Natural killer cell (primary cell): Measurements from ENCODE around the gene SIK3. TPM values are rescaled to one million over a fixed set of nuclear protein-coding genes. Genes with fewer than 3 reads are reported as not detected.

ENCODE experiments used
- ATAC-seq, 3 donors: fragments of 150-1000 bp in 2 of 3; fragments of 200-7000 bp in 1 of 3; cut with Tn5 transposase; 1 replicate in 1 of 3; 2 replicates in 2 of 3; pipeline ENCODE4 v1.10.0; 2021; ENCODE audit warnings: mild to moderate bottlenecking in 2 of 3, moderate library complexity in 2 of 3
- DNase-seq, 2 donors: peaks; one replicate each; pipeline versions ENCODE4 v3.0.0 to v3.0.0-alpha.2; 2013 to 2021; ENCODE audit warnings: mixed read lengths in 1 of 2
- H3K27ac ChIP-seq: one replicate; pipeline ENCODE4 v1.5.1; 2013; ENCODE audit warnings: mild to moderate bottlenecking, low read length
- H3K27me3 ChIP-seq: one replicate; pipeline ENCODE4 v1.6.1; 2013; ENCODE audit warnings: low read length; ENCODE audit not compliant: control insufficient read depth, insufficient read depth
- H3K36me3 ChIP-seq: one replicate; pipeline ENCODE4 v1.6.1; 2013; ENCODE audit warnings: low read length; ENCODE audit not compliant: control insufficient read depth, insufficient read depth
- H3K4me1 ChIP-seq: one replicate; pipeline ENCODE4 v1.6.1; 2013; ENCODE audit warnings: low read length; ENCODE audit not compliant: control insufficient read depth, insufficient read depth
- H3K4me3 ChIP-seq: one replicate; pipeline ENCODE4 v1.5.1; 2013; ENCODE audit warnings: low read length
- H3K9me3 ChIP-seq: one replicate; pipeline ENCODE4 v1.6.1; 2013; ENCODE audit warnings: low read length; ENCODE audit not compliant: control insufficient read depth, insufficient read depth
- H3K27ac Mint-ChIP-seq, 2 donors: one replicate each; pipeline ENCODE4 v1.8.0; 2022; ENCODE audit warnings: mild to moderate bottlenecking in 2 of 2, mixed read lengths in 2 of 2, moderate library complexity in 1 of 2
- H3K27me3 Mint-ChIP-seq, 2 donors: one replicate each; pipeline ENCODE4 v1.8.0; 2022; ENCODE audit warnings: low read depth in 2 of 2, mixed read lengths in 2 of 2
- H3K36me3 Mint-ChIP-seq: one replicate; pipeline ENCODE4 v1.8.0; 2022; ENCODE audit warnings: mixed read lengths
- H3K4me1 Mint-ChIP-seq, 2 donors: one replicate each; pipeline ENCODE4 v1.8.0; 2022; ENCODE audit warnings: mixed read lengths in 2 of 2
- H3K4me3 Mint-ChIP-seq: one replicate; pipeline ENCODE4 v1.8.0; 2022; ENCODE audit warnings: mild to moderate bottlenecking, moderate library complexity, mixed read lengths
- H3K9me3 Mint-ChIP-seq, 2 donors: one replicate each; pipeline ENCODE4 v1.8.0; 2022; ENCODE audit warnings: mixed read lengths in 2 of 2
- CTCF ChIP-seq: fragments of 200-600 bp; IDR thresholded peaks from one replicate; pipeline ENCODE4 v1.8.0; 2022; ENCODE audit warnings: antibody characterized with exemption
- WGBS: methylation state at CpG from one replicate; pipeline ENCODE4 v1.1.7; 2013; ENCODE audit warnings: missing lambda C conversion rate; ENCODE audit not compliant: insufficient coverage; 5-methylcytosine and 5-hydroxymethylcytosine counted together
- intact Hi-C: fragments of 100-400 bp; cut with micrococcal nuclease; formaldehyde crosslinking; loops from one replicate; pipeline ENCODE4 v1.14.2; 2022
- total RNA-seq, 4 donors: library from RNA; stranded (reverse); fragments of 120-200 nt in 1 of 4; gene quantifications; one replicate each; pipeline versions ENCODE4 v1.2.3 to v1.2.4, GENCODE V29; 2013 to 2022

SIK3 gene
- total RNA-seq, 3 donors from 2014 or later (not counting 1 experiment from before 2014, with no cell fraction given), result 71.6 to 120 (median 119) TPM

GRCh38 chr11:116936754-116937446 is 161.3 kb downstream of the SIK3 start:
- no peaks in the 10 kb centered on the region for H3K9me3 ChIP-seq
- intact Hi-C loops, result no loop called here
- Mint-ChIP-seq H3K4me1 (peaks cover 20 to 24% of the 10 kb centered on the region in 2 donors), H3K4me3 (no peak overlapping the region), H3K27me3 (no peaks in the 10 kb centered on the region), H3K9me3 (peaks cover 0 to 2% of the 10 kb centered on the region in 2 donors), H3K36me3 (peaks cover 18% of the 10 kb centered on the region), H3K27ac (peak overlapping the region in 1 of 2 donors; percentile 24)
- no peak for ATAC-seq
- 88% methylated on average over 3 of the region's 3 CpGs for WGBS
- H3K4me1 ChIP-seq, result peaks cover 17% of the 10 kb centered on the region
- no peaks in the 10 kb centered on the region for H3K27me3 ChIP-seq
- no peak for TF ChIP-seq CTCF
- DNase-seq, result no peak
- peaks cover 7% of the 10 kb centered on the region for H3K36me3 ChIP-seq
- no peak overlapping the region for H3K27ac ChIP-seq
- H3K4me3 ChIP-seq, result no peak overlapping the region

DNA sequence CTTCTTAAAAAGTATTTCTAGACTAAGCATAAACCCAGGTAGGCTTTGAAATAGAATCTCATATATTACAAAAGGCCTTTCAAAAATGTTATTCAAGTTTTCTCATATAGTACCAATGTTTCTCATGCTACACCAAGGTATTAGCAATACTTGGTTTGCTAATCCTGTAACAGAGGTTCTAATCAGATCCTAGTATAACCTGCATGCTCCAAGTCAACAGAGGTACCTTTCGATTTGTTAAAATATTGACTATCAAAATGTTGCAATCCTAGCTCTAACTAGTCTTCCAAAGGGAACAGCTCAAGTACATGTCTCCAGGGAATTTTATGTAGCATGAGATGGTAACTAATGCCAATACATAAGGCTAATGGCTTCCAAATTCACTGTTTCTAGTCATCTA is 162.7 kb downstream of the SIK3 start:
- DNase-seq, result no peak
- intact Hi-C loops, result no loop called here
- H3K36me3 ChIP-seq, result peaks cover 7% of the 10 kb centered on the region
- no peak overlapping the region for H3K27ac ChIP-seq
- Mint-ChIP-seq H3K27me3 (no peaks in the 10 kb centered on the region), H3K9me3 (peaks cover 0 to 2% of the 10 kb centered on the region in 2 donors), H3K27ac (no peak overlapping the region), H3K4me1 (peaks cover 34 to 37% of the 10 kb centered on the region in 2 donors), H3K36me3 (peaks cover 18% of the 10 kb centered on the region), H3K4me3 (no peak overlapping the region)
- no peaks in the 10 kb centered on the region for H3K27me3 ChIP-seq
- no peak for TF ChIP-seq CTCF
- H3K9me3 ChIP-seq, result no peaks in the 10 kb centered on the region
- H3K4me1 ChIP-seq, result peaks cover 30% of the 10 kb centered on the region
- WGBS, result 100% methylated on average over 1 of the region's 1 CpG
- H3K4me3 ChIP-seq, result no peak overlapping the region
- no peak for ATAC-seq

DNA sequence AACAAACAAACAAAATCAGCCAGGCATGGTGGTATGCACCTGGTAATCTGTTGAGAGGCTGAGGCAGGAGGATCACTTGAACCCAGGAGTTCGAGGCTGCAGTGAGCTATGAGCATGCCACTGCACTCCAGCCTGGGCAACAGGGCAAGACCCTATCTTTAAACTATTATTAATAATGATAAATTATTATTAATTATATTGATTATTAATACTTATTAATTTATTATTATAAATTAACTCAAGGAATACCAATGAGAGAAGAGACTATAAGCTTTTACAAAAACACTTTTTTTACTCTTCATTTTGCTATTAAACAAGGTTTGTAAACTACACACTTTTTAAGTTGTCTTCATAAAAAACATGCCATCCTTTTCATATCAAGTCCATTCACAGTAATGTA is 163.1 kb downstream of the SIK3 start:
- no peak for DNase-seq
- Histone ChIP-seq H3K36me3 (peaks cover 7% of the 10 kb centered on the region), H3K27ac (no peak overlapping the region), H3K4me1 (peaks cover 33% of the 10 kb centered on the region), H3K4me3 (no peak overlapping the region), H3K27me3 (no peaks in the 10 kb centered on the region), H3K9me3 (no peaks in the 10 kb centered on the region)
- ATAC-seq, result no peak
- TF ChIP-seq CTCF, result no peak
- Mint-ChIP-seq H3K9me3 (peaks cover 0 to 2% of the 10 kb centered on the region in 2 donors), H3K4me1 (peaks cover 38 to 42% of the 10 kb centered on the region in 2 donors), H3K27me3 (no peaks in the 10 kb centered on the region), H3K36me3 (peaks cover 18% of the 10 kb centered on the region), H3K27ac (no peak overlapping the region), H3K4me3 (no peak overlapping the region)
- WGBS, result no CpG with 5 or more reads among the region's 1 CpG
- intact Hi-C loops, result no loop called here

DNA sequence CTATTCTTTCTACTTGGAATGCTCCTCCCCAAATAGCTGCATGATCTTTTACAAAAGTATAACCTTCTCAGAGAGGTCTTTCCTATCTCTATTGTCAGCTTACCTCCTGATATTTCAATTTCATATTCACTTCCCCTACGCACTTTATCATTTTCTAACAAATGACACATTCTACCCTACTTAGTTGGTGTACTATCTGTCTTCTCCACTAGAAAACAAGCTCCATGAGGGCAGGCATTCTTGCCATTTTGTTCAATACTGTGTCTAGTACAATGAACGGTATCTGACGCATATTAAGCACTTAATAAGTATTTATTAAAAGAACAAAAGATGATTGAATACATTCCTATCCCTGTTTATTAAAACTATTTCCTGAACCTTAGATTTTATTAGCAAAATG is 164.3 kb downstream of the SIK3 start:
- Mint-ChIP-seq H3K27me3 (no peaks in the 10 kb centered on the region), H3K4me3 (peak overlapping the region; percentile 1), H3K9me3 (peaks cover 0 to 2% of the 10 kb centered on the region in 2 donors), H3K4me1 (peaks cover 49 to 53% of the 10 kb centered on the region in 2 donors), H3K36me3 (peaks cover 18% of the 10 kb centered on the region), H3K27ac (peak overlapping the region; percentile 85 to 91)
- Histone ChIP-seq H3K27me3 (no peaks in the 10 kb centered on the region), H3K4me3 (no peak overlapping the region), H3K9me3 (no peaks in the 10 kb centered on the region), H3K36me3 (peaks cover 7% of the 10 kb centered on the region), H3K27ac (peak overlapping the region; percentile 0), H3K4me1 (peaks cover 38% of the 10 kb centered on the region)
- DNase-seq (no peak), ATAC-seq (no peak)
- intact Hi-C loops, result no loop called here
- no peak for TF ChIP-seq CTCF
- WGBS, result 96% methylated on average over 1 of the region's 3 CpGs
